Smooth muscle cell (in vitro differentiated cells): ENCODE data around the gene ERCC8. TPM values are rescaled to one million over a fixed set of nuclear protein-coding genes. Genes with fewer than 3 reads are reported as not detected.
A peak's percentile ranks its signal among the peaks of the same experiment; 100 is the strongest.

Source experiments
- DNase-seq: peaks from one replicate; lab custom pipeline; 2025; ENCODE audit not compliant: unreplicated experiment; lab: John Stamatoyannopoulos, UW
- H2AFZ ChIP-seq: fragments of 200-600 bp; sonication (generic); 2 replicates; pipeline ENCODE4 v1.6.0; 2016; ENCODE audit warnings: antibody characterized with exemption, low read depth, mild to moderate bottlenecking
- H3F3A ChIP-seq: fragments of 200-600 bp; sonication (generic); 2 replicates; pipeline ENCODE4 v1.6.0; 2017; ENCODE audit warnings: antibody characterized with exemption, low read depth
- H3K27ac ChIP-seq: fragments of 200-600 bp; sonication (generic); 2 replicates; pipeline ENCODE4 v1.5.1; 2016; ENCODE audit warnings: low read depth, mild to moderate bottlenecking
- H3K27me3 ChIP-seq: fragments of 200-600 bp; sonication (generic); 2 replicates; pipeline ENCODE4 v1.6.1; 2016; ENCODE audit warnings: low read depth, mild to moderate bottlenecking
- H3K36me3 ChIP-seq: fragments of 200-600 bp; sonication (generic); 2 replicates; pipeline ENCODE4 v1.5.1; 2016; ENCODE audit warnings: low read depth
- H3K4me1 ChIP-seq: fragments of 200-600 bp; sonication (generic); 2 replicates; pipeline ENCODE4 v1.5.1; 2016; ENCODE audit warnings: low read depth
- H3K4me2 ChIP-seq: fragments of 200-600 bp; sonication (generic); 2 replicates; pipeline ENCODE4 v1.6.0; 2016; ENCODE audit warnings: mild to moderate bottlenecking
- H3K4me3 ChIP-seq: fragments of 200-600 bp; sonication (generic); 2 replicates; pipeline ENCODE4 v1.5.1; 2016; ENCODE audit warnings: mild to moderate bottlenecking
- H3K79me2 ChIP-seq: fragments of 200-600 bp; sonication (generic); 2 replicates; pipeline ENCODE4 v1.6.0; 2016; ENCODE audit warnings: low read depth, mild to moderate bottlenecking
- H3K9ac ChIP-seq: fragments of 200-600 bp; sonication (generic); 2 replicates; pipeline ENCODE4 v1.6.0; 2016; ENCODE audit warnings: low read depth
- H3K9me3 ChIP-seq: fragments of 200-600 bp; sonication (generic); replicated peaks from 2 replicates; pipeline ENCODE4 v1.5.1; 2016; ENCODE audit warnings: low read depth
- H4K20me1 ChIP-seq: fragments of 200-600 bp; sonication (generic); 2 replicates; pipeline ENCODE4 v1.6.0; 2016; ENCODE audit warnings: low read depth
- CTCF ChIP-seq: fragments of 200-600 bp; sonication (generic); IDR thresholded peaks from 2 replicates; pipeline ENCODE4 v1.5.1; 2017; ENCODE audit warnings: borderline replicate concordance, mild to moderate bottlenecking, antibody characterized with exemption; ENCODE audit not compliant: insufficient read depth, poor library complexity, severe bottlenecking
- WGBS: methylation state at CpG from one replicate; pipeline ENCODE4 v1.1.7; 2016; ENCODE audit warnings: low lambda C conversion rate; 5-methylcytosine and 5-hydroxymethylcytosine counted together
- polyA plus RNA-seq: library from polyadenylated mRNA; unstranded; fragments of >200 nt; fragmentation: Nextera tagmentation; extraction: Ambion mirVana; gene quantifications from 2 replicates; pipeline ENCODE4 v1.2.1, GENCODE V29; 2016
- total RNA-seq: library from RNA; depleted of rRNA; stranded (reverse); fragments of >200 nt; gene quantifications from 2 replicates; pipeline ENCODE4 v1.2.3, GENCODE V29; 2014

Gene ERCC8
- total and polyA plus RNA-seq, 2 experiments from 2014 or later, result 19.5 to 28.9 TPM

DNA sequence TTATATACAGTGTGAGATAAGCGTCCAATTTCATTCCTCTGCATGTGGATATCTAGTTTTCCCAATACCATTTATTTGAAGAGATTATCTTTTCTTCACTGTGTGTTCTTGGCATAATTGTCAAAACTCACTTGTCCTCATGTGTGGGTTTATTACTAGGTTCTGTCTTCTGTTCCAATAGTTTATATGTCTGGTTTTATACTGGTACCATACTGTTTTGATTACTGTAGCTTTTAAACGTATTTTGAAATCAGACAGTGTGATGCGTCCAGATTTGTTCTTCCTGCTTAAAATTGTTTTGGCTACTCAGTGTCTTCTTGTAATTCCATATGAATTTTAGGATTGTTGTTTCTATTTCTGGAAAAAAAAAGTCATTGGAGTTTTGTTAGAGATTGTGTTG is 10.4 kb upstream of the ERCC8 start:
- Histone ChIP-seq H3K27me3 (no peaks in the 10 kb centered on the region), H3K36me3 (no peaks in the 10 kb centered on the region), H3K9me3 (peaks cover 8% of the 10 kb centered on the region), H3K27ac (no peak overlapping the region), H3K79me2 (peaks cover 80% of the 10 kb centered on the region), H3K4me3 (no peak overlapping the region), H3F3A (no peaks in the 10 kb centered on the region), H3K4me1 (no peaks in the 10 kb centered on the region), H4K20me1 (peaks cover 20% of the 10 kb centered on the region), H3K4me2 (no peak overlapping the region), H2AFZ (no peak overlapping the region), H3K9ac (no peak overlapping the region)
- TF ChIP-seq CTCF, result no peak
- 95% methylated on average over 3 of the region's 3 CpGs for WGBS
- no peak for DNase-seq

GRCh38 chr5:60948738-60949137 is 3.9 kb upstream of the ERCC8 start:
- Histone ChIP-seq H3K9me3 (no peaks in the 10 kb centered on the region), H3K79me2 (peaks cover 86% of the 10 kb centered on the region), H3F3A (no peaks in the 10 kb centered on the region), H2AFZ (no peak overlapping the region), H3K4me3 (no peak overlapping the region), H3K27me3 (no peaks in the 10 kb centered on the region), H3K4me1 (peaks cover 5% of the 10 kb centered on the region), H3K36me3 (no peaks in the 10 kb centered on the region), H4K20me1 (no peaks in the 10 kb centered on the region), H3K27ac (no peak overlapping the region), H3K9ac (no peak overlapping the region), H3K4me2 (no peak overlapping the region)
- TF ChIP-seq CTCF, result no peak
- DNase-seq, result no peak
- 86% methylated on average over 1 of the region's 1 CpG for WGBS

DNA sequence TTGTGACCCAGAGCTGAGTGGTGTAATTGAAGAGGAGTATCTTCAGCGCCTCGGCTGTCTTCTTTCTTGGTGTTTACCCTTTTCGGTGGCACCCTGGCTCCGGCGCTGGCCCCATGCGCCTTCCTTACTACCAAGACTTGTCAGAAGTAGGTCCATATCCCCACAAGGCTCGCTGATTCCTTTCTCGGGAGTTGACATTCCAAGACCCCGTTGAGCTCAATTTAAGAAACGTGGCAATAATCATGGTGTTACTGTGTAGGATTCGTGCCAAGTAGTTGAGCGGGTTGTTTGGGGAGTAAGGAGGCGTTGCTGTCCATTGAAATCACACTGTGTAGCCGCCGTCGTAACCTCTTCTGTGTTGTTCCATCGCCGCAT is 930 bp upstream of the ERCC8 start:
- no peaks in the 10 kb centered on the region for H3K9me3 ChIP-seq
- no peaks in the 10 kb centered on the region for H3K36me3 ChIP-seq
- no peaks in the 10 kb centered on the region for H3K27me3 ChIP-seq
- H3K79me2 ChIP-seq, result peaks cover 84% of the 10 kb centered on the region
- H3F3A ChIP-seq, result no peaks in the 10 kb centered on the region
- DNase-seq, result peak; percentile 50
- H3K27ac ChIP-seq, result peak overlapping the region; percentile 60
- H3K9ac ChIP-seq, result peak overlapping the region; percentile 64
- peaks cover 9% of the 10 kb centered on the region for H3K4me1 ChIP-seq
- H4K20me1 ChIP-seq, result no peaks in the 10 kb centered on the region
- peak overlapping the region; percentile 96 for H3K4me2 ChIP-seq
- 10% methylated on average over 18 of the region's 18 CpGs for WGBS
- H2AFZ ChIP-seq, result peak overlapping the region; percentile 94
- no peak for TF ChIP-seq CTCF
- H3K4me3 ChIP-seq, result peak overlapping the region; percentile 72

- no peak overlapping the region for H2AFZ ChIP-seq
- H3K79me2 ChIP-seq, result peaks cover 78% of the 10 kb centered on the region
- peaks cover 9% of the 10 kb centered on the region for H3K4me1 ChIP-seq
- H3K27me3 ChIP-seq, result no peaks in the 10 kb centered on the region
- H4K20me1 ChIP-seq, result no peaks in the 10 kb centered on the region
- no peak for TF ChIP-seq CTCF
- H3K4me2 ChIP-seq, result peak overlapping the region; percentile 96
- H3F3A ChIP-seq, result no peaks in the 10 kb centered on the region
- peak overlapping the region; percentile 72 for H3K4me3 ChIP-seq
- no peaks in the 10 kb centered on the region for H3K36me3 ChIP-seq
- DNase-seq, result no peak
- H3K9ac ChIP-seq, result no peak overlapping the region
- H3K27ac ChIP-seq, result no peak overlapping the region
- no peaks in the 10 kb centered on the region for H3K9me3 ChIP-seq
- 91% methylated on average over 3 of the region's 3 CpGs for WGBS
These were observed 1.2 kb downstream of the ERCC8 start for GRCh38 chr5:60943624-60944023.
